ENCODE measurements around the gene TLE4. TPM values are rescaled to one million over a fixed set of nuclear protein-coding genes. Genes with fewer than 3 reads are reported as not detected.

Gene TLE4
- total and polyA plus RNA-seq, 10 of the 15 experiments (the other 5 are each of a cell fraction or from before 2014, with no cell fraction given), result 5.3 to 53.3 (median 23.3) TPM

DNA sequence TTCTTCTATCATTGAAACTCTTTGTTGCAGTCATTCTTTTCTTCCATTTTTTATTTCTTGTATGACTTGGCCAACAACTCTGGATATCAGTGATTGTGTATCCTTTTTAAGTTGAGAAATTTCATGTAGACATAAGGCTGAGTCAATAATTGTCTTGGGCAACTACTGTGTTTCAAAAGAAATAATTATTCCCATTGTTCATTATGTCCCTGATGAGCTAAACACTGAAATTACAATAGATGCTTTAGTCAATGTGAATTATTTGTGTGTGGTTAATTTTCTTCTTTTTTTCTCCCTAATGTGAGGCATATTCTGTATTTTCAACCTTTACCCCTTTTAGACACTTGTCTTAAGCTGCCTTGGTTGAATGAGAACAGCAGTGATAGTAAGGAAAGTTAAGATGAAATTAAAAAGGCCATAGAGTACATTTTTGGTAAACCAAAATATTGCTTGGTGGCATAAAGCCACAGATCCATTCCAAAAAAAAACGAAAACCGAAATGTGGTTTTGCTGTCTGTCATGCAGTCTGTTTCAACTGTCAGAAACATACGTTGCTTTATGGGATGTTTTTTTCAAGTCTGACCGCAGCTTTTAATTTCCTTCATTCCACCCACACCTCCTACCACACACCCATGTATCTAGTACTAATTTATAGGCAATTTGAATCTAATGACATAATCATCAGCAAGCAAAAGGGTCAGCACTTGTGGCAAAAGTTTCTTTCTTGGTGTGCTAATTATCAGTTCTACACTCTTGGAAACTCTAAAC lies 21.1 kb downstream of the TLE4 start (continued):
- TF ChIP-seq, protein P1, sequence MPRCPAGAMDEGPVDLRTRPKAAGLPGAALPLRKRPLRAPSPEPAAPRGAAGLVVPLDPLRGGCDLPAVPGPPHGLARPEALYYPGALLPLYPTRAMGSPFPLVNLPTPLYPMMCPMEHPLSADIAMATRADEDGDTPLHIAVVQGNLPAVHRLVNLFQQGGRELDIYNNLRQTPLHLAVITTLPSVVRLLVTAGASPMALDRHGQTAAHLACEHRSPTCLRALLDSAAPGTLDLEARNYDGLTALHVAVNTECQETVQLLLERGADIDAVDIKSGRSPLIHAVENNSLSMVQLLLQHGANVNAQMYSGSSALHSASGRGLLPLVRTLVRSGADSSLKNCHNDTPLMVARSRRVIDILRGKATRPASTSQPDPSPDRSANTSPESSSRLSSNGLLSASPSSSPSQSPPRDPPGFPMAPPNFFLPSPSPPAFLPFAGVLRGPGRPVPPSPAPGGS (IDR thresholded peaks at IDR 0.05; ENCODE audit: borderline replicate concordance, insufficient read depth, low read depth, low read length, poor library complexity, severe bottlenecking), result no peak
- TF ChIP-seq, protein P2, sequence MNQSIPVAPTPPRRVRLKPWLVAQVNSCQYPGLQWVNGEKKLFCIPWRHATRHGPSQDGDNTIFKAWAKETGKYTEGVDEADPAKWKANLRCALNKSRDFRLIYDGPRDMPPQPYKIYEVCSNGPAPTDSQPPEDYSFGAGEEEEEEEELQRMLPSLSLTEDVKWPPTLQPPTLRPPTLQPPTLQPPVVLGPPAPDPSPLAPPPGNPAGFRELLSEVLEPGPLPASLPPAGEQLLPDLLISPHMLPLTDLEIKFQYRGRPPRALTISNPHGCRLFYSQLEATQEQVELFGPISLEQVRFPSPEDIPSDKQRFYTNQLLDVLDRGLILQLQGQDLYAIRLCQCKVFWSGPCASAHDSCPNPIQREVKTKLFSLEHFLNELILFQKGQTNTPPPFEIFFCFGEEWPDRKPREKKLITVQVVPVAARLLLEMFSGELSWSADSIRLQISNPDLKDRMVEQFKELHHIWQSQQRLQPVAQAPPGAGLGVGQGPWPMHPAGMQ (IDR thresholded peaks at IDR 0.05; ENCODE audit: borderline replicate concordance), result no peak
- no peak for TF ChIP-seq POLR2A (IDR thresholded peaks at IDR 0.05; ENCODE audit: low read depth, low read length)
- TF ChIP-seq ZNF24 (IDR thresholded peaks at IDR 0.05), result no peak
- TF ChIP-seq SIX5 (IDR thresholded peaks at IDR 0.05; ENCODE audit: low read depth, low read length, severe bottlenecking), result no peak
- TF ChIP-seq, protein P3, sequence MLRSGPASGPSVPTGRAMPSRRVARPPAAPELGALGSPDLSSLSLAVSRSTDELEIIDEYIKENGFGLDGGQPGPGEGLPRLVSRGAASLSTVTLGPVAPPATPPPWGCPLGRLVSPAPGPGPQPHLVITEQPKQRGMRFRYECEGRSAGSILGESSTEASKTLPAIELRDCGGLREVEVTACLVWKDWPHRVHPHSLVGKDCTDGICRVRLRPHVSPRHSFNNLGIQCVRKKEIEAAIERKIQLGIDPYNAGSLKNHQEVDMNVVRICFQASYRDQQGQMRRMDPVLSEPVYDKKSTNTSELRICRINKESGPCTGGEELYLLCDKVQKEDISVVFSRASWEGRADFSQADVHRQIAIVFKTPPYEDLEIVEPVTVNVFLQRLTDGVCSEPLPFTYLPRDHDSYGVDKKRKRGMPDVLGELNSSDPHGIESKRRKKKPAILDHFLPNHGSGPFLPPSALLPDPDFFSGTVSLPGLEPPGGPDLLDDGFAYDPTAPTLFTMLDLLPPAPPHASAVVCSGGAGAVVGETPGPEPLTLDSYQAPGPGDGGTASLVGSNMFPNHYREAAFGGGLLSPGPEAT (IDR thresholded peaks at IDR 0.05; ENCODE audit: low read depth), result 0 out of 2 replicates have a peak, but pooled peaks have one; percentile 22
- TF ChIP-seq, protein P4, sequence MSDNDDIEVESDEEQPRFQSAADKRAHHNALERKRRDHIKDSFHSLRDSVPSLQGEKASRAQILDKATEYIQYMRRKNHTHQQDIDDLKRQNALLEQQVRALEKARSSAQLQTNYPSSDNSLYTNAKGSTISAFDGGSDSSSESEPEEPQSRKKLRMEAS (IDR thresholded peaks at IDR 0.05; ENCODE audit: low read depth, low read length), result no peak
- TF ChIP-seq, protein P5, sequence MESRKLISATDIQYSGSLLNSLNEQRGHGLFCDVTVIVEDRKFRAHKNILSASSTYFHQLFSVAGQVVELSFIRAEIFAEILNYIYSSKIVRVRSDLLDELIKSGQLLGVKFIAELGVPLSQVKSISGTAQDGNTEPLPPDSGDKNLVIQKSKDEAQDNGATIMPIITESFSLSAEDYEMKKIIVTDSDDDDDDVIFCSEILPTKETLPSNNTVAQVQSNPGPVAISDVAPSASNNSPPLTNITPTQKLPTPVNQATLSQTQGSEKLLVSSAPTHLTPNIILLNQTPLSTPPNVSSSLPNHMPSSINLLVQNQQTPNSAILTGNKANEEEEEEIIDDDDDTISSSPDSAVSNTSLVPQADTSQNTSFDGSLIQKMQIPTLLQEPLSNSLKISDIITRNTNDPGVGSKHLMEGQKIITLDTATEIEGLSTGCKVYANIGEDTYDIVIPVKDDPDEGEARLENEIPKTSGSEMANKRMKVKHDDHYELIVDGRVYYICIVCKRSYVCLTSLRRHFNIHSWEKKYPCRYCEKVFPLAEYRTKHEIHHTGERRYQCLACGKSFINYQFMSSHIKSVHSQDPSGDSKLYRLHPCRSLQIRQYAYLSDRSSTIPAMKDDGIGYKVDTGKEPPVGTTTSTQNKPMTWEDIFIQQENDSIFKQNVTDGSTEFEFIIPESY (IDR thresholded peaks at IDR 0.05), result no peak
- no peak for TF ChIP-seq ESRRA (IDR thresholded peaks at IDR 0.05; ENCODE audit: low read length)
- TF ChIP-seq SMARCA5 (IDR thresholded peaks at IDR 0.05), result no peak
- TF ChIP-seq KAT2A (conservative IDR thresholded peaks at IDR 0.05; ENCODE audit: control insufficient read depth, low read depth, low read length), result no peak
- TF ChIP-seq, protein P6, sequence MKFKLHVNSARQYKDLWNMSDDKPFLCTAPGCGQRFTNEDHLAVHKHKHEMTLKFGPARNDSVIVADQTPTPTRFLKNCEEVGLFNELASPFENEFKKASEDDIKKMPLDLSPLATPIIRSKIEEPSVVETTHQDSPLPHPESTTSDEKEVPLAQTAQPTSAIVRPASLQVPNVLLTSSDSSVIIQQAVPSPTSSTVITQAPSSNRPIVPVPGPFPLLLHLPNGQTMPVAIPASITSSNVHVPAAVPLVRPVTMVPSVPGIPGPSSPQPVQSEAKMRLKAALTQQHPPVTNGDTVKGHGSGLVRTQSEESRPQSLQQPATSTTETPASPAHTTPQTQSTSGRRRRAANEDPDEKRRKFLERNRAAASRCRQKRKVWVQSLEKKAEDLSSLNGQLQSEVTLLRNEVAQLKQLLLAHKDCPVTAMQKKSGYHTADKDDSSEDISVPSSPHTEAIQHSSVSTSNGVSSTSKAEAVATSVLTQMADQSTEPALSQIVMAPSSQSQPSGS (IDR thresholded peaks at IDR 0.05; ENCODE audit: low read length), result no peak; the same call in 1 of the 2 replicates
- no peak for TF ChIP-seq TBL1XR1 (IDR thresholded peaks at IDR 0.05; ENCODE audit: low read depth, low read length)
- TF ChIP-seq ZNF274 (IDR thresholded peaks at IDR 0.05; ENCODE audit: insufficient read depth, insufficient read length), result no peak
- TF ChIP-seq, protein P7, sequence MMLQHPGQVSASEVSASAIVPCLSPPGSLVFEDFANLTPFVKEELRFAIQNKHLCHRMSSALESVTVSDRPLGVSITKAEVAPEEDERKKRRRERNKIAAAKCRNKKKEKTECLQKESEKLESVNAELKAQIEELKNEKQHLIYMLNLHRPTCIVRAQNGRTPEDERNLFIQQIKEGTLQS (IDR thresholded peaks at IDR 0.05; ENCODE audit: borderline replicate concordance, extremely low read depth, low read depth, low read length), result no peak
- TF ChIP-seq KDM1A (IDR thresholded peaks at IDR 0.05; ENCODE audit: borderline replicate concordance), result no peak
- TF ChIP-seq MTA2 (IDR thresholded peaks at IDR 0.05; ENCODE audit: low read depth), result peak; percentile 94
- TF ChIP-seq, protein P8, sequence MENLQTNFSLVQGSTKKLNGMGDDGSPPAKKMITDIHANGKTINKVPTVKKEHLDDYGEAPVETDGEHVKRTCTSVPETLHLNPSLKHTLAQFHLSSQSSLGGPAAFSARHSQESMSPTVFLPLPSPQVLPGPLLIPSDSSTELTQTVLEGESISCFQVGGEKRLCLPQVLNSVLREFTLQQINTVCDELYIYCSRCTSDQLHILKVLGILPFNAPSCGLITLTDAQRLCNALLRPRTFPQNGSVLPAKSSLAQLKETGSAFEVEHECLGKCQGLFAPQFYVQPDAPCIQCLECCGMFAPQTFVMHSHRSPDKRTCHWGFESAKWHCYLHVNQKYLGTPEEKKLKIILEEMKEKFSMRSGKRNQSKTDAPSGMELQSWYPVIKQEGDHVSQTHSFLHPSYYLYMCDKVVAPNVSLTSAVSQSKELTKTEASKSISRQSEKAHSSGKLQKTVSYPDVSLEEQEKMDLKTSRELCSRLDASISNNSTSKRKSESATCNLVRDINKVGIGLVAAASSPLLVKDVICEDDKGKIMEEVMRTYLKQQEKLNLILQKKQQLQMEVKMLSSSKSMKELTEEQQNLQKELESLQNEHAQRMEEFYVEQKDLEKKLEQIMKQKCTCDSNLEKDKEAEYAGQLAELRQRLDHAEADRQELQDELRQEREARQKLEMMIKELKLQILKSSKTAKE (IDR thresholded peaks at IDR 0.05; ENCODE audit: low read depth, poor library complexity, severe bottlenecking), result peak; percentile 80
- no peak for TF ChIP-seq ZBED1 (IDR thresholded peaks at IDR 0.05; ENCODE audit: borderline replicate concordance)
